ENCODE data around the gene TPPP. TPM values are rescaled to one million over a fixed set of nuclear protein-coding genes. Genes with fewer than 3 reads are reported as not detected.
"Not testable (repeated sequence)": the region's sequence is repeated elsewhere in the genome, so short reads cannot be mapped to it uniquely, and the experiment has no call there.

The TPPP gene
- total and polyA plus RNA-seq, 12 donors: 4.6 to 50.6 (median 12.2) TPM

DNA sequence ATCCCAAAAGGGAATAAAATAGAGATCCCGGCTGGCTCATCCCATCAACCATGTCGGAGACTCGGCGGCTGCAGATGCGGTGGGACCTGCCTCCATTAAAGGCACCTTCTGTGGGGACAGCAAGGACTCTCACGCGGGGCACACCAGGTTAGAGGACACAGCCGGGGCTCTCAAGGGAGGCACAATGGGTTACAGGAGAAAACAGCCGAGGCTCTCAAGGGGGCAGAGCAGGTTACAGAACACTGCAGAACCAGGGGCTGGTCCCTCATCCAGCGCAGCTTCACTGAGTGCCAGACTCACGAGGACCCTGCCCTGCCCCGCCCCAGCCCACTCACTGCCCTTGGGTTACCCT is 7.0 kb downstream of the TPPP start:
- not testable (repeated sequence) for H3K4me3 ChIP-seq, ATAC-seq, DNase-seq, H3K36me3 ChIP-seq, H3K9me3 ChIP-seq, H3K27ac ChIP-seq, H3K27me3 ChIP-seq
- intact Hi-C loops (cut with DNase I): loop anchor here in 1 of 10 donors (10.0 kb wide), 1 partner anchor 89 kb away; no protein-coding TSS in a partner anchor
- WGBS, 2 donors: 90 to 96% methylated on average over 11 to 12 of the region's 12 CpGs
- peaks cover 0 to 18% (median 0%) of the 10 kb centered on the region in 9 donors for H3K4me1 ChIP-seq

DNA sequence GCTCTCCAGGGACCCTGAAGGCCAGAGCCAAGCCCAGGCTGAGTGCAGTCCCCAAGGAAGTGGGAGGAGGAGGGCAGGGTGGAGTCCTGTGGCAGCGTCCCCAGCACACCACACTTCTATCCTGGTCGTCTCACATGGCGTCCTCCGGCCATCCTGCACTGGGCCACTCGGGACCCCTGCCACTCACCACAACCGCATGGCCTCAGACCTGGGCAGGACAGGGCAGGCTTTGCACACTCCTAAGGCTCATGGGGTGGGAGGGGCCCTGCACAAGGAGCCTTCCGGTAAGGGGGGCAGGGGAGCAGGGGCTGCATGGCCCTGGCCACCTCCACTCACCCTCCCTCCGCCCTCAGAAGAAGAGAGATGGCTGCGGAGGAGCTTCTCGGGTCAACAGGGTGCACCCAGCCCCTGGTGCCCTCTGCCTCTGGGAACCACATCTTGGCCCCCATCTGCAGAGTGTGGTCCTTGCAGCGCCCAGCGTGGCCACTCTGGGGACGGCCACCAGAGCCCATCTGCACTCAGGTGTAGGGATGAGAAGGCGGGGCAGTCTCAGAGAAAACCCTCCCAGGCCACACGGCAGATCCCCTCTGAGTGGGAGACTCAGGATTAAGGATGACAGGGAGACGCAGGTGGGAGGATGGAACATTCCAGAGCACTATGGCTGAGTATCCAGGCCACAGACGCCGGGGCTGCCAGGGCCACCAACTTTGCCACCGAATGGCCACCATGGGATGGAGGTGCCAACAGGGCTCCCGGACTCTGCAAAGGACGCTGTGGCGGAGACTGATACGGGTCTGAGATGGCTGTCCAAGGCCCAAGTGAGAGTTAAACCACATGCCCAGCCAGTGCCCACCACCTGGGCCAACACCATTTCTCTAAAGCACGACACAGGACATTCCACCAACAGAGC is 7.6 kb downstream of the TPPP start:
- TF ChIP-seq, protein P1, sequence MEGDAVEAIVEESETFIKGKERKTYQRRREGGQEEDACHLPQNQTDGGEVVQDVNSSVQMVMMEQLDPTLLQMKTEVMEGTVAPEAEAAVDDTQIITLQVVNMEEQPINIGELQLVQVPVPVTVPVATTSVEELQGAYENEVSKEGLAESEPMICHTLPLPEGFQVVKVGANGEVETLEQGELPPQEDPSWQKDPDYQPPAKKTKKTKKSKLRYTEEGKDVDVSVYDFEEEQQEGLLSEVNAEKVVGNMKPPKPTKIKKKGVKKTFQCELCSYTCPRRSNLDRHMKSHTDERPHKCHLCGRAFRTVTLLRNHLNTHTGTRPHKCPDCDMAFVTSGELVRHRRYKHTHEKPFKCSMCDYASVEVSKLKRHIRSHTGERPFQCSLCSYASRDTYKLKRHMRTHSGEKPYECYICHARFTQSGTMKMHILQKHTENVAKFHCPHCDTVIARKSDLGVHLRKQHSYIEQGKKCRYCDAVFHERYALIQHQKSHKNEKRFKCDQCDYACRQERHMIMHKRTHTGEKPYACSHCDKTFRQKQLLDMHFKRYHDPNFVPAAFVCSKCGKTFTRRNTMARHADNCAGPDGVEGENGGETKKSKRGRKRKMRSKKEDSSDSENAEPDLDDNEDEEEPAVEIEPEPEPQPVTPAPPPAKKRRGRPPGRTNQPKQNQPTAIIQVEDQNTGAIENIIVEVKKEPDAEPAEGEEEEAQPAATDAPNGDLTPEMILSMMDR (IDR thresholded peaks at IDR 0.05): no peak
- intact Hi-C loops (cut with DNase I): loop anchor here in 1 of 10 donors (10.0 kb wide), 1 partner anchor 89 kb away; no protein-coding TSS in a partner anchor
- no peaks in the 10 kb centered on the region for H3K9me3 ChIP-seq
- H3K27me3 ChIP-seq: no peaks in the 10 kb centered on the region
- H3K36me3 ChIP-seq: no peaks in the 10 kb centered on the region
- ATAC-seq (no peak), DNase-seq (no peak)
- WGBS, 2 donors: 87 to 91% methylated on average over 24 of the region's 24 CpGs
- H3K4me3 ChIP-seq: no peak overlapping the region
- no peak overlapping the region for H3K27ac ChIP-seq
- peaks cover 0 to 18% (median 0%) of the 10 kb centered on the region in 9 donors for H3K4me1 ChIP-seq

DNA sequence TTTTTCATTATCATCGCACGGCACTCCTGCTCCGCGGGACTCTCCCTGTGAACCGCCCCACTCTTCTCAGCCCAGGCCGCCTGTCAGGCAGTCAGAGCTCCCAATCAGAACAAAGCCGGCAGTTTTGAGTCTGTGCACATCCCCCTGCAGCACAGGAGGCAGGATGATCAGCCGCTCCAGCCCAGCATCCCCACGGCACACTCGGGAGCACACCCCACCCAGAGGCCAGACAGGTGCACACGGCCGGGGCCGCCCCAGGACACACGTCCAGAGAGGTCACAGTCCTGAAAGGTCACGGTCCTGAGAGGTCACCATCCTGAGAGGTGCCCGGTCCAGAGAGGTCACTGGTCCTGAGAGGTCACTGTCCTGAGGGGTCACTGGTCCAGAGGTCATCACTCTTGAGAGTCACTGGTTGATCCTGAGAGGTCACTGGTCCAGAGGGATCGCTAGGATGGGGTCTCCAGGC is 8.4 kb downstream of the TPPP start:
- H3K27me3 ChIP-seq: no peaks in the 10 kb centered on the region
- TF ChIP-seq, protein P1 (IDR thresholded peaks at IDR 0.05): no peak
- intact Hi-C loops (cut with DNase I): loop anchor here in 5 of 10 donors (5.0 to 10.0 kb wide), 3 partner anchors 88 to 93 kb away; no protein-coding TSS in a partner anchor
- 83 to 85% methylated on average over 17 of the region's 17 CpGs for WGBS, 2 donors
- peaks cover 0 to 18% (median 0%) of the 10 kb centered on the region in 9 donors for H3K4me1 ChIP-seq
- H3K4me3 ChIP-seq: no peak overlapping the region
- no peaks in the 10 kb centered on the region for H3K9me3 ChIP-seq
- no peak overlapping the region for H3K27ac ChIP-seq
- DNase-seq: no peak
- H3K36me3 ChIP-seq: no peaks in the 10 kb centered on the region
- no peak for ATAC-seq

DNA sequence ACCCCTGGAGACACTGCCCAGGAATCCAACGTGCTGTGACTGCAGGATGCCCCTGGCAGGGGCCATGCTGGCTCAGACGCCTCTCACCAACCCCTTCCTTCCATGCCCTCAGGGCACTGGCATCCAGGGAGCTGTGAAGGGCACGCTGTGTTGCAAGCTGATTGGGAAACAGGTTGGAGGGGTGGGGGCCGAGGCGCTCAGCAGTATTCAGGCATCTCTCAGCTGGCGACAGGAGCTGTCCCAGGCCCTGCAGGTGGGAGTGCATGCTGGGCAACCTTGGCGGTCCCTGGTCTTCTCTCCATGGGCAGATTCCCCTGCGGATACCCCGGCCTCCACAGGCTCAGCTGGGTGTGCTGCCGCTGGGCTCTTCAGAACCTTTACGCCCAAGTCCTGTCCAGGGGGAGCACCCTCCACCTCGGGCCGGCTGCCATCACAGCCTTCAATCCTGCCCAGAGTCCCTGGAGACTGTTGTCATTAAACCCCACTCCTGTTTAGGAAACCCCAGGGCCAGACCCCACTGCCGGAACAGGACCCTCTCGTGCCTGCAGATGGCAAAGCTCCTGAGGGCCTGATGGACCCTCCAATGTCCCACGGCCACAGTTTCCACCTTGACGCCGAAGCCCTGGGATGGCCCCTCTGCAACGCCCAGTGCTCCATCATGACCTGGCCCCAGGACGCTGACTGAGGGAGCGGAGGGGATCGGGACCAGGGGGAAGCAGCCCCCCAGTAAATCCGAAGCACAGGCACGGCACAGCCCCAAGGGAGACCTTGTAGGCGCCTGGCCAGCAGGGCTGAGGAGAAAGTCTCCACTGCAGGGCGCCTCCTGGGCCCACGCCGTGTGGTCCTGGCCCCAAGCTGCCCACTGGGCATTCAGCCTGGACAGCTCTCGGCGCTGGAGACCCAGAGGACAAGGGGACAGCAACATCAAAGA is 9.3 kb downstream of the TPPP start:
- no peaks in the 10 kb centered on the region for H3K27me3 ChIP-seq
- H3K4me1 ChIP-seq: peaks cover 0 to 18% (median 0%) of the 10 kb centered on the region in 9 donors
- intact Hi-C loops (cut with DNase I): loop anchor here in 6 of 10 donors (2.0 to 10.0 kb wide), 4 partner anchors 88 to 93 kb away; no protein-coding TSS in a partner anchor
- H3K9me3 ChIP-seq: no peaks in the 10 kb centered on the region
- no peak for DNase-seq
- H3K27ac ChIP-seq: peak overlapping the region in 1 of 10 donors; percentile 40
- ATAC-seq: peak in 5 of 8 donors; percentile 23 to 83 (median 75)
- TF ChIP-seq, protein P1 (IDR thresholded peaks at IDR 0.05): no peak
- no peaks in the 10 kb centered on the region for H3K36me3 ChIP-seq
- H3K4me3 ChIP-seq: no peak overlapping the region
- WGBS, 2 donors: 76 to 81% methylated on average over 30 of the region's 30 CpGs

DNA sequence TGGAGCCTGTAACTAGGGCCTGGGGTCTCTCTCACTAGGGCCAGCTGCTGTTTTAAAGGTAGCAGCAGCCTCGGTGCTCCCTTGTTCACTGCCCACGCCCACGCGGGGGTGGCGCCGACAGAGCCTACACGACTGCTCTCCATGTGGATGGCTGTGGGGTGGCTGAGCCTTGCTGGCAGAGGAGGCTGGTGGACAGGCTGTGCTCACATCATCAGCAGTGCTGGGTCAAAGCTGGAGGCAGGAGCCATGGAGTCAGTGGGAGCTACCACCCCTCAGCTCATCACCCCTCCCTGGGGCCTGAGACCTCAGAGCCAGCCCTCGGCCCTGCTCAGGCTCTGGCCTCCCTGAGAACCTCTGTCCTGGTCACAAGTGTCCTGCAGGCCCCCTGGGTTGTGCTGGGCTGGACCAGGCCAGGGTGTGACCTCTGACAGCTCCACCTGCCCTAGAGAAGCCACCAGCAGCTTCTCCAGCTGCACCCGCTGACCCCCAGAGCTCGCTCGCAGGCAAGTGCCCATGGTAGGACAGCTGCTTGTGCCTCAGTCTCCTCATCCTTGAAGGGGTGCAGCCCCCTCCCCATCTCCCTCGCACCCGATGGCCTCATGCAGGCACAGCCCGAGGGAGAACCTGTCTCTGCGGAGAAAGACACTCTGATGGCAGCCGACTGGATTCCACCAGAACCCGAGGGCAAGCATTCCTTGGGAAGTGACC is 10.3 kb downstream of the TPPP start:
- H3K36me3 ChIP-seq, H3K4me3 ChIP-seq, ATAC-seq, DNase-seq, H3K9me3 ChIP-seq, H3K27me3 ChIP-seq: not testable (repeated sequence)
- WGBS, 2 donors: 81% methylated on average over 17 of the region's 17 CpGs
- H3K27ac ChIP-seq: peak overlapping the region in 2 of 10 donors; percentile 45 to 49
- peaks cover 0 to 18% (median 0%) of the 10 kb centered on the region in 9 donors for H3K4me1 ChIP-seq
- intact Hi-C loops (cut with DNase I): loop anchor here in 6 of 10 donors (2.0 to 10.0 kb wide), 4 partner anchors 89 to 94 kb away; no protein-coding TSS in a partner anchor

DNA sequence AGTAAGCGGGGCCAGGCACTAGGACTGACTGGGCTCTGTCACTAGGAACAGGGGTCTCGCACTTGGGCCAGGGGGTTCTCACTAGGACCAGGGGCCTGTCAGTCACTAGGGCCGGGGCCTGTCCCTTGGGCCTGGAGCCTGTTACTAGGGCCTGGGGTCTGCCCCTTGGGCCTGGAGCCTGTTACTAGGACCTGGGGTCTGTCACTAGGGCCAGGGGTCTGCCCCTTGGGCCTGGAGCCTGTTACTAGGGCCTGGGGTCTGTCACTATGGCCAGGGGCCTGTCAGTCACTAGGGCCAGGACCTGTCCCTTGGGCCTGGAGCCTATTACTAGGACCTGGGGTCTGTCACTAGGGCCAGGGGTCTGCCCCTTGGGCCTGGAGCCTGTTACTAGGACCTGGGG is 10.9 kb downstream of the TPPP start:
- DNase-seq, H3K36me3 ChIP-seq, H3K4me3 ChIP-seq, ATAC-seq, H3K9me3 ChIP-seq, H3K27me3 ChIP-seq, H3K27ac ChIP-seq: not testable (repeated sequence)
- H3K4me1 ChIP-seq: peaks cover 0 to 18% (median 0%) of the 10 kb centered on the region in 9 donors
- intact Hi-C loops (cut with DNase I): loop anchor here in 6 of 10 donors (2.0 to 10.0 kb wide), 4 partner anchors 90 to 95 kb away; no protein-coding TSS in a partner anchor
- 96 to 100% methylated on average over 1 to 3 of the region's 3 CpGs for WGBS, 2 donors
